Liver (tissue), 9 donors: Measurements from ENCODE around the gene DPYSL4. TPM values are rescaled to one million over a fixed set of nuclear protein-coding genes. Genes with fewer than 3 reads are reported as not detected.
"Not testable (repeated sequence)": the region's sequence is repeated elsewhere in the genome, so short reads cannot be mapped to it uniquely, and the experiment has no call there.

Source experiments
- DNase-seq: peaks from one replicate; pipeline ENCODE4 v3.0.0-alpha.2; 2017; ENCODE audit warnings: low spot score
- H3K27ac ChIP-seq, 2 donors: one replicate each; pipeline ENCODE4 v1.7.0; 2013; ENCODE audit warnings: inconsistent platforms in 2 of 2, low read length in 2 of 2, control low read depth in 1 of 2, low read depth in 1 of 2, mild to moderate bottlenecking in 1 of 2
- H3K27me3 ChIP-seq, 4 donors: one replicate each; pipeline versions ENCODE4 v1.6.1 to v1.7.0; 2013; ENCODE audit warnings: low read length in 3 of 4, inconsistent platforms in 1 of 4, mild to moderate bottlenecking in 1 of 4, moderate library complexity in 1 of 4; ENCODE audit not compliant: control insufficient read depth in 4 of 4, insufficient read depth in 4 of 4
- H3K36me3 ChIP-seq, 4 donors: one replicate each; pipeline versions ENCODE4 v1.6.1 to v1.7.0; 2013; ENCODE audit warnings: low read length in 3 of 4, mild to moderate bottlenecking in 3 of 4, low read depth in 1 of 4, moderate library complexity in 1 of 4; ENCODE audit not compliant: control insufficient read depth in 4 of 4, insufficient read depth in 3 of 4
- H3K4me1 ChIP-seq, 4 donors: one replicate each; pipeline versions ENCODE4 v1.6.1 to v1.7.0; 2013; ENCODE audit warnings: low read length in 3 of 4, mild to moderate bottlenecking in 3 of 4, moderate library complexity in 1 of 4; ENCODE audit not compliant: control insufficient read depth in 4 of 4, insufficient read depth in 4 of 4
- H3K4me3 ChIP-seq, 3 donors: one replicate each; pipeline versions ENCODE4 v1.6.1 to v1.7.0; 2013; ENCODE audit warnings: low read length in 3 of 3, control low read depth in 1 of 3, low read depth in 1 of 3, mild to moderate bottlenecking in 1 of 3
- H3K9ac ChIP-seq, 2 donors: one replicate each; pipeline ENCODE4 v1.7.0; 2013; ENCODE audit warnings: low read length in 2 of 2, mild to moderate bottlenecking in 2 of 2, moderate library complexity in 2 of 2, control low read depth in 1 of 2, low read depth in 1 of 2
- H3K9me3 ChIP-seq, 4 donors: one replicate each; pipeline versions ENCODE4 v1.6.1 to v1.7.0; 2013; ENCODE audit warnings: low read length in 3 of 4; ENCODE audit not compliant: control insufficient read depth in 4 of 4
- EGR1 ChIP-seq, 2 donors: IDR thresholded peaks; 2 replicates each; pipeline ENCODE4 v1.6.1; 2016 to 2018; ENCODE audit warnings: antibody characterized with exemption in 2 of 2, low read depth in 2 of 2
- FOXA2 ChIP-seq: IDR thresholded peaks from 2 replicates; pipeline ENCODE4 v1.6.1; 2016; ENCODE audit warnings: antibody characterized with exemption
- GABPA ChIP-seq, 2 donors: IDR thresholded peaks in 1 of 2; conservative IDR thresholded peaks in 1 of 2; 2 replicates each; pipeline ENCODE4 v1.6.1; 2016; ENCODE audit warnings: antibody characterized with exemption in 2 of 2, mild to moderate bottlenecking in 1 of 2, moderate library complexity in 1 of 2
- HNF4G ChIP-seq: IDR thresholded peaks from 2 replicates; pipeline ENCODE4 v1.6.1; 2016; ENCODE audit warnings: antibody characterized with exemption
- RXRA ChIP-seq, 2 donors: IDR thresholded peaks; 2 replicates each; pipeline ENCODE4 v1.6.1; 2017 to 2018; ENCODE audit warnings: antibody characterized with exemption in 2 of 2, mild to moderate bottlenecking in 1 of 2
- TAF1 ChIP-seq: conservative IDR thresholded peaks from 2 replicates; pipeline ENCODE4 v1.6.1; 2016; ENCODE audit warnings: antibody characterized with exemption, mild to moderate bottlenecking
- YY1 ChIP-seq: IDR thresholded peaks from 2 replicates; pipeline ENCODE4 v1.6.1; 2016; ENCODE audit warnings: antibody characterized with exemption, mild to moderate bottlenecking
- WGBS: extraction: QIAGEN DNeasy Blood & Tissue Kit; methylation state at CpG from one replicate; pipeline ENCODE4 v1.1.7; 2013; 5-methylcytosine and 5-hydroxymethylcytosine counted together
- polyA plus RNA-seq, 2 donors: library from polyadenylated mRNA; stranded (reverse) in 1 of 2; unstranded in 1 of 2; fragments of 200-250 nt in 1 of 2; fragments of >200 nt in 1 of 2; fragmentation: Nextera tagmentation in 1 of 2; extraction: Ambion mirVana in 1 of 2; gene quantifications; one replicate each; pipeline versions ENCODE4 v1.2.1 to v1.2.3, GENCODE V29; 2013 to 2015
- total RNA-seq, 2 donors: library from RNA; depleted of rRNA; stranded (reverse); fragments of >200 nt; gene quantifications; one replicate each; pipeline ENCODE4 v1.2.3, GENCODE V29; 2014
- TF ChIP-seq, protein P1 (sequence below): IDR thresholded peaks from 2 replicates; pipeline ENCODE4 v1.6.1; 2016; ENCODE audit warnings: antibody characterized with exemption, mild to moderate bottlenecking
- TF ChIP-seq, protein P2 (sequence below): IDR thresholded peaks from 2 replicates; pipeline ENCODE4 v1.6.1; 2016; ENCODE audit warnings: antibody characterized with exemption
- donor health status: healthy.
- donor health status: healthy.
- donor health status: healthy.
- donor health status: healthy.
- donor health status: healthy.

The DPYSL4 gene
- total and polyA plus RNA-seq, 4 donors: 0.19 to 2.2 (median 0.26) TPM

- DNase-seq: no peak
- H3K4me1 ChIP-seq: peaks cover 0 to 7% (median 1%) of the 10 kb centered on the region in 4 donors
- H3K27ac ChIP-seq: no peak overlapping the region
- 82% methylated on average over 7 of the region's 7 CpGs for WGBS
- no peaks in the 10 kb centered on the region for H3K36me3 ChIP-seq
- H3K9ac ChIP-seq: no peak overlapping the region
- H3K4me3 ChIP-seq: no peak overlapping the region
- H3K9me3 ChIP-seq: no peaks in the 10 kb centered on the region
- TF ChIP-seq RXRA (IDR thresholded peaks at IDR 0.05): no peak
- TF ChIP-seq HNF4G: no peak
- TF ChIP-seq TAF1: no peak
- TF ChIP-seq, protein P1, sequence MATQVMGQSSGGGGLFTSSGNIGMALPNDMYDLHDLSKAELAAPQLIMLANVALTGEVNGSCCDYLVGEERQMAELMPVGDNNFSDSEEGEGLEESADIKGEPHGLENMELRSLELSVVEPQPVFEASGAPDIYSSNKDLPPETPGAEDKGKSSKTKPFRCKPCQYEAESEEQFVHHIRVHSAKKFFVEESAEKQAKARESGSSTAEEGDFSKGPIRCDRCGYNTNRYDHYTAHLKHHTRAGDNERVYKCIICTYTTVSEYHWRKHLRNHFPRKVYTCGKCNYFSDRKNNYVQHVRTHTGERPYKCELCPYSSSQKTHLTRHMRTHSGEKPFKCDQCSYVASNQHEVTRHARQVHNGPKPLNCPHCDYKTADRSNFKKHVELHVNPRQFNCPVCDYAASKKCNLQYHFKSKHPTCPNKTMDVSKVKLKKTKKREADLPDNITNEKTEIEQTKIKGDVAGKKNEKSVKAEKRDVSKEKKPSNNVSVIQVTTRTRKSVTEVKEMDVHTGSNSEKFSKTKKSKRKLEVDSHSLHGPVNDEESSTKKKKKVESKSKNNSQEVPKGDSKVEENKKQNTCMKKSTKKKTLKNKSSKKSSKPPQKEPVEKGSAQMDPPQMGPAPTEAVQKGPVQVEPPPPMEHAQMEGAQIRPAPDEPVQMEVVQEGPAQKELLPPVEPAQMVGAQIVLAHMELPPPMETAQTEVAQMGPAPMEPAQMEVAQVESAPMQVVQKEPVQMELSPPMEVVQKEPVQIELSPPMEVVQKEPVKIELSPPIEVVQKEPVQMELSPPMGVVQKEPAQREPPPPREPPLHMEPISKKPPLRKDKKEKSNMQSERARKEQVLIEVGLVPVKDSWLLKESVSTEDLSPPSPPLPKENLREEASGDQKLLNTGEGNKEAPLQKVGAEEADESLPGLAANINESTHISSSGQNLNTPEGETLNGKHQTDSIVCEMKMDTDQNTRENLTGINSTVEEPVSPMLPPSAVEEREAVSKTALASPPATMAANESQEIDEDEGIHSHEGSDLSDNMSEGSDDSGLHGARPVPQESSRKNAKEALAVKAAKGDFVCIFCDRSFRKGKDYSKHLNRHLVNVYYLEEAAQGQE: no peak
- TF ChIP-seq GABPA (IDR thresholded peaks at IDR 0.05 in 1 of 2, conservative IDR thresholded peaks at IDR 0.05 in 1 of 2): no peak
- no peak for TF ChIP-seq FOXA2
- no peak for TF ChIP-seq EGR1 (IDR thresholded peaks at IDR 0.05; ENCODE audit: low read depth in 2 of 2)
- no peak for TF ChIP-seq YY1
- TF ChIP-seq, protein P2, sequence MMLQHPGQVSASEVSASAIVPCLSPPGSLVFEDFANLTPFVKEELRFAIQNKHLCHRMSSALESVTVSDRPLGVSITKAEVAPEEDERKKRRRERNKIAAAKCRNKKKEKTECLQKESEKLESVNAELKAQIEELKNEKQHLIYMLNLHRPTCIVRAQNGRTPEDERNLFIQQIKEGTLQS: no peak
- H3K27me3 ChIP-seq: peaks cover 0 to 2% (median 0%) of the 10 kb centered on the region in 4 donors
Observed at GRCh38 chr10:132158823-132159222, 27.9 kb upstream of the DPYSL4 start.

- not testable (repeated sequence) for H3K4me1 ChIP-seq, H3K27ac ChIP-seq, H3K9me3 ChIP-seq, H3K27me3 ChIP-seq, DNase-seq, H3K36me3 ChIP-seq, H3K9ac ChIP-seq, H3K4me3 ChIP-seq
- 81% methylated on average over 7 of the region's 7 CpGs for WGBS
Observed at GRCh38 chr10:132159302-132160230, 27.2 kb upstream of the DPYSL4 start.

DNA sequence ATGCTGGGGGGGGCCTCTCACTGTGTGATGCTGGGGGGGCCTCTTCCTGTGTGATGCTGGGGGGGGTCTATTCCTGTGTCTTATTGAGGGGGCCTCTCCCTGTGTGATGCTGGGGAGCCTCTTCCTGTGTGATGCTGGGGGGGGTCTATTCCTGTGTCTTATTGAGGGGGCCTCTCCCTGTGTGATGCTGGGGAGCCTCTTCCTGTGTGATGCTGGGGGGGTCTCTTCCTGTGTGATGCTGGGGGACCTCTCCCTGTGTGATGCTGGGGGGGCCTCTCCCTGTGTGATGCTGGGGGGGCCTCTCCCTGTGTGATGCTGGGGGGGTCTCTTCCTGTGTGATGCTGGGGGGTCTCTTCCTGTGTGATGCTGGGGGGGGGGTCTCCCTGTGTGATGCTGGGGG is 26.5 kb upstream of the DPYSL4 start:
- H3K36me3 ChIP-seq, DNase-seq, H3K9me3 ChIP-seq, H3K9ac ChIP-seq, H3K4me1 ChIP-seq, H3K27ac ChIP-seq, H3K27me3 ChIP-seq, H3K4me3 ChIP-seq: not testable (repeated sequence)

DNA sequence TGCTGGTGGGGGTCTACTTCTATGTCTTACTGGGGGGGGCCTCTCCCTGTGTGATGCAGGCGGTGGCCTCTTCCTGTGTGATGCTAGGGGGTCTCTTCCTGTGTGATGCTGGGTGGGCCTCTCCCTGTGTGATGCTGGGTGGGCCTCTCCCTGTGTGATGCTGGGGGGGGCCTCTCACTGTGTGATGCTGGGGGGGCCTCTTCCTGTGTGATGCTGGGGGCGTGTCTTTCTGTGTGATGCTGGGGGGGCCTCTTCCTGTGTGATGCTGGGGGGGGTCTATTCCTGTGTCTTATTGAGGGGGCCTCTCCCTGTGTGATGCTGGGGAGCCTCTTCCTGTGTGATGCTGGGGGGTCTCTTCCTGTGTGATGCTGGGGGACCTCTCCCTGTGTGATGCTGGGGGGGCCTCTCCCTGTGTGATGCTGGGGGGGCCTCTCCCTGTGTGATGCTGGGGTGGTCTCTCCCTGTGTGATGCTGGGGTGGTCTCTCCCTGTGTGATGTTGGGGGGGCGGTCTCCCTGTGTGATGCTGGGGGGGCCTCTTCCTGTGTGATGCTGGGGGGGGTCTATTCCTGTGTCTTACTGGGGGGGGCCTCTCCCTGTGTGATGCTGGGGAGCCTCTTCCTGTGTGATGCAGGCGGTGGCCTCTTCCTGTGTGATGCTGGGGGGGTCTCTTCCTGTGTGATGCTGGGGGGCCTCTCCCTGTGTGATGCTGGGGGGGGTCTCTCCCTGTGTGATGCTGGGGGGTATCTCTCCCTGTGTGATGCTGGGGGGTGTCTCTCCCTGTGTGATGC is 25.7 kb upstream of the DPYSL4 start:
- not testable (repeated sequence) for H3K9ac ChIP-seq, H3K4me3 ChIP-seq, H3K4me1 ChIP-seq, DNase-seq, H3K36me3 ChIP-seq, H3K27ac ChIP-seq, H3K27me3 ChIP-seq, H3K9me3 ChIP-seq
- 89% methylated on average over 4 of the region's 4 CpGs for WGBS
